Breast epithelium (tissue), 3 donors: ENCODE data around the gene CRB2.

ENCODE experiments used
- POLR2A ChIP-seq: fragments of 450-650 bp; IDR thresholded peaks from one replicate; pipeline ENCODE4 v1.6.1; 2016; ENCODE audit warnings: antibody characterized with exemption, mild to moderate bottlenecking, moderate library complexity
- TF ChIP-seq, protein P1 (sequence below), 3 donors: fragments of 450-650 bp; IDR thresholded peaks; one replicate each; pipeline ENCODE4 v1.5.1; 2016 to 2017; ENCODE audit warnings: antibody characterized with exemption in 3 of 3, mild to moderate bottlenecking in 3 of 3, moderate library complexity in 3 of 3

DNA sequence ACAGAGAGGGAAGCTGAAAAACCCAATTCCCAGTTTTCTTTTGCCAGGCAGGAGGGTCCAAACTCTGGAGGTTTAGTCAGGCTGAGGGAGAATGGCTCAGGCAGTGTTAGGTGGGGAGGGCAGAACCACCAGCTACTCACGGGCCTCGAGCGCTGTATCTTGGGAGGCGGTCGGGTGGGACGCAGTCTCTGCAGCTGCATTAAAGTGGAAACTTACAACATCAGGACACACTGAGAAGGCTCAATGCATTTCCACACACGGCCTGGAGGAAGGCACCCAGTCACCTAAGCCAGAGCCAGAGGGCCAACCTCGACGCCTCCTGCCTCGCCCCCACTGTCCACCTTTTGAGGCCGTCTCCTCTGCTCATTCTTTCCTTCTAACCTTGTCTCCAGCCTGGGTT lies 55.6 kb downstream of the CRB2 start:
- TF ChIP-seq, protein P1, sequence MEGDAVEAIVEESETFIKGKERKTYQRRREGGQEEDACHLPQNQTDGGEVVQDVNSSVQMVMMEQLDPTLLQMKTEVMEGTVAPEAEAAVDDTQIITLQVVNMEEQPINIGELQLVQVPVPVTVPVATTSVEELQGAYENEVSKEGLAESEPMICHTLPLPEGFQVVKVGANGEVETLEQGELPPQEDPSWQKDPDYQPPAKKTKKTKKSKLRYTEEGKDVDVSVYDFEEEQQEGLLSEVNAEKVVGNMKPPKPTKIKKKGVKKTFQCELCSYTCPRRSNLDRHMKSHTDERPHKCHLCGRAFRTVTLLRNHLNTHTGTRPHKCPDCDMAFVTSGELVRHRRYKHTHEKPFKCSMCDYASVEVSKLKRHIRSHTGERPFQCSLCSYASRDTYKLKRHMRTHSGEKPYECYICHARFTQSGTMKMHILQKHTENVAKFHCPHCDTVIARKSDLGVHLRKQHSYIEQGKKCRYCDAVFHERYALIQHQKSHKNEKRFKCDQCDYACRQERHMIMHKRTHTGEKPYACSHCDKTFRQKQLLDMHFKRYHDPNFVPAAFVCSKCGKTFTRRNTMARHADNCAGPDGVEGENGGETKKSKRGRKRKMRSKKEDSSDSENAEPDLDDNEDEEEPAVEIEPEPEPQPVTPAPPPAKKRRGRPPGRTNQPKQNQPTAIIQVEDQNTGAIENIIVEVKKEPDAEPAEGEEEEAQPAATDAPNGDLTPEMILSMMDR (IDR thresholded peaks at IDR 0.05) = no peak
- TF ChIP-seq POLR2A = no peak
